Chondrocyte (in vitro differentiated cells): Measurements from ENCODE around the gene CDA. TPM values are rescaled to one million over a fixed set of nuclear protein-coding genes. Genes with fewer than 3 reads are reported as not detected.

Experiments
- DNase-seq: peaks from one replicate; pipeline ENCODE4 v3.0.0; 2021; ENCODE audit warnings: mixed read lengths, low spot score
- H3K27ac Mint-ChIP-seq: one replicate; pipeline ENCODE4 v1.8.0; 2021; ENCODE audit warnings: mild to moderate bottlenecking, moderate library complexity, mixed read lengths; ENCODE audit not compliant: unreplicated experiment
- H3K27me3 Mint-ChIP-seq: 2 replicates; pipeline ENCODE4 v1.8.0; 2021; ENCODE audit warnings: low read depth, mixed read lengths
- H3K36me3 Mint-ChIP-seq: 2 replicates; pipeline ENCODE4 v1.8.0; 2021; ENCODE audit warnings: low read depth, mixed read lengths
- H3K4me1 Mint-ChIP-seq: 2 replicates; pipeline ENCODE4 v1.8.0; 2021; ENCODE audit warnings: low read depth, mild to moderate bottlenecking, mixed read lengths
- H3K4me3 Mint-ChIP-seq: one replicate; pipeline ENCODE4 v1.8.0; 2021; ENCODE audit warnings: mild to moderate bottlenecking, moderate library complexity, mixed read lengths; ENCODE audit not compliant: unreplicated experiment
- H3K9me3 Mint-ChIP-seq: 2 replicates; pipeline ENCODE4 v1.8.0; 2021; ENCODE audit warnings: low read depth, mixed read lengths
- CTCF ChIP-seq: fragments of 200-600 bp; sonication (generic); IDR thresholded peaks from 2 replicates; pipeline ENCODE4 v1.5.0; 2021; ENCODE audit warnings: antibody characterized with exemption, mild to moderate bottlenecking, moderate library complexity
- total RNA-seq: library from RNA; stranded (reverse); gene quantifications from 3 replicates; pipeline ENCODE4 v1.2.1, GENCODE V29; 2021

CDA gene
- total RNA-seq, 1 donor from 2014 or later, result not detected

DNA sequence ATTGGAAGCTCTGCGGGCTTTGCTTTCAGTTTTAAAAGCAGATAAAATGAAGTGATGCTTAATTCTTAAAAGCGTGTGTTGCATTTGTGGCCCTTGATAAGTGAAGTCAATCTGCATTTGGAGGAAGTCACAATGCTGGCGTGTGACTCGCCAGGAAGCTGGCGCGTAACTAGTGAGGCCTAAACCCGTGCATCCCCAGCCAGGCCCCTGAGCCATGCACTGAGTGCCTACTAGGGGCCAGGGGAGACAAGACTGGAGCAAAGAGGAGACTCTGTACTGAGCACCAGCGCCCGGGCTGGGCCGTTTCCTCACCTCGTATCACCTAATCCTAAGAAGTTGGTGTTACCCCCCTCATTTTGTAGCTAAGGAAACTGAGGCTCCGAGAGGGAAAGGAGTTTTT is 76.8 kb downstream of the CDA start:
- no peak overlapping the region for H3K4me3 Mint-ChIP-seq
- DNase-seq, result no peak
- no peak for TF ChIP-seq CTCF
- H3K27me3 Mint-ChIP-seq, result no peaks in the 10 kb centered on the region
- no peaks in the 10 kb centered on the region for H3K9me3 Mint-ChIP-seq
- no peak overlapping the region for H3K27ac Mint-ChIP-seq
- no peaks in the 10 kb centered on the region for H3K36me3 Mint-ChIP-seq
- peaks cover 12% of the 10 kb centered on the region for H3K4me1 Mint-ChIP-seq

DNA sequence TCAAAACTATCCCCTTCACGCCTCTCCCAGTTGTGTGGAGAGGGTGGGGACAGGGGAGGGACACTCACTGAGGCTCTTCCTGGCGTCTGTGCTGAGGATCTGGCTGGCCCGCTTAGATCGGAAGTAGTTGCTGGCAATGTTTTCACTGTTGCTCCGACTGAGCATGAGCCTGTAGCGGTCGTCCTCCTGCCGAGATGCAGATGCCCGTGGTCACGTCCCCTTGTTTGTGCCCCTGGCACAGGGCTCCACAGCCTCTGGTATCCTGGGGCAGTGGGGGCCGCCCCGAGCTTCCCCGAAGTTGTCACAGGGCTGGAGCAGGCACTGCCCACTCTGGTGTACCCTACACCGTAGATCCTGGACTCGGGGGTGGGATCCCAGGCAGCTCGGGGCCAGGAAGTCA is 77.2 kb downstream of the CDA start:
- no peaks in the 10 kb centered on the region for H3K9me3 Mint-ChIP-seq
- H3K27ac Mint-ChIP-seq, result no peak overlapping the region
- H3K36me3 Mint-ChIP-seq, result no peaks in the 10 kb centered on the region
- H3K4me3 Mint-ChIP-seq, result no peak overlapping the region
- no peak for DNase-seq
- peaks cover 12% of the 10 kb centered on the region for H3K4me1 Mint-ChIP-seq
- no peak for TF ChIP-seq CTCF
- no peaks in the 10 kb centered on the region for H3K27me3 Mint-ChIP-seq

DNA sequence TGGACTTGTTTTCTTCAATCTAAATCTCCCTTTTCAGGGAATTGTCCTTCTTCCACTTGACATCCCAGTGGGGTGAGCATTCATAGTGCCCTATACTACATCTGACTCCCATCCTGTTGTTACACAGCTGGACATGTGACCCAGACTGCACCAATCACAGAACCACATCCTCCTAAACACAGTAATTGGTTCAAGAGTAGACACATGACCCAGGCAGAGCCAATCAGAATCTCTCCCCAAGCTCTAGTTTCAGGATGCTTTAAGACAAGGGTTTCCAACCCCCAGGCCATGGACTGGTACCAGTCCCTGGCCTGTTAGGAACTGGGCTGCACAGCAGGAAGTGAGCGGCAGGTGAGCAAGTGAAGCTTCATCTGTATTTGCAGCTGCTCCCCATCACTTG is 77.9 kb downstream of the CDA start:
- DNase-seq, result no peak
- no peak overlapping the region for H3K4me3 Mint-ChIP-seq
- no peaks in the 10 kb centered on the region for H3K27me3 Mint-ChIP-seq
- H3K27ac Mint-ChIP-seq, result no peak overlapping the region
- H3K9me3 Mint-ChIP-seq, result no peaks in the 10 kb centered on the region
- TF ChIP-seq CTCF, result no peak
- peaks cover 11% of the 10 kb centered on the region for H3K4me1 Mint-ChIP-seq
- no peaks in the 10 kb centered on the region for H3K36me3 Mint-ChIP-seq

Other genes with a start within 250 kb of the CDA start
- gene CAMK2N1, start 102.9 kb upstream of the CDA start, total RNA-seq, result 8.7 to 13.2 TPM (median 12.9 TPM) in 3 replicates
- 30.8 to 38.2 TPM (median 36.2 TPM) in 3 replicates for gene MUL1, start 80.9 kb upstream of the CDA start, total RNA-seq
- 0.52 to 2.5 TPM (median 0.82 TPM) in 3 replicates for gene FAM43B, start 36.5 kb upstream of the CDA start, total RNA-seq
- 42.6 to 45.1 TPM (median 42.8 TPM) in 3 replicates for gene PINK1, start 44.4 kb downstream of the CDA start, total RNA-seq
- gene DDOST, start 72.3 kb downstream of the CDA start, total RNA-seq, result 214 to 232 TPM (median 223 TPM) in 3 replicates
- 0.51 to 1.3 TPM (median 0.95 TPM) in 3 replicates for gene KIF17, start 128.9 kb downstream of the CDA start, total RNA-seq
- gene SH2D5, start 143.6 kb downstream of the CDA start, total RNA-seq, result 0.15 to 1.1 TPM (median 0.75 TPM) in 3 replicates
- 182 to 225 TPM (median 182 TPM) in 3 replicates for gene HP1BP3, start 198.2 kb downstream of the CDA start, total RNA-seq